HG03025 (cell line): ENCODE data around the gene RNASEH2A.
A peak's percentile ranks its signal among the peaks of the same experiment; 100 is the strongest.

ENCODE experiments used
- ATAC-seq: cut with Tn5 transposase; IDR thresholded peaks from one replicate; pipeline ENCODE4 v1.9.1; 2021; ENCODE audit warnings: mild to moderate bottlenecking, moderate library complexity; ENCODE audit not compliant: unreplicated experiment, low FRiP score

Gene RNASEH2A

GRCh38 chr19:12782424-12783290 lies 23.7 kb upstream of the RNASEH2A start:
- ATAC-seq, result peak; percentile 36

- no peak for ATAC-seq
Measured at GRCh38 chr19:12783291-12783848, 23.0 kb upstream of the RNASEH2A start.

GRCh38 chr19:12783849-12784393 lies 22.5 kb upstream of the RNASEH2A start:
- ATAC-seq, result no peak

GRCh38 chr19:12784394-12784870 lies 22.0 kb upstream of the RNASEH2A start:
- no peak for ATAC-seq

- ATAC-seq, result no peak
Measured at GRCh38 chr19:12784871-12785430, 21.4 kb upstream of the RNASEH2A start.

- no peak for ATAC-seq
Measured at GRCh38 chr19:12785431-12786031, 20.9 kb upstream of the RNASEH2A start.

- no peak for ATAC-seq
Measured at GRCh38 chr19:12786141-12786870, 20.1 kb upstream of the RNASEH2A start.

GRCh38 chr19:12786952-12787351 lies 19.4 kb upstream of the RNASEH2A start:
- ATAC-seq, result no peak

- ATAC-seq, result no peak
Measured at GRCh38 chr19:12787458-12787857, 18.9 kb upstream of the RNASEH2A start.

GRCh38 chr19:12788042-12788681 lies 18.2 kb upstream of the RNASEH2A start:
- no peak for ATAC-seq

GRCh38 chr19:12788682-12789097 lies 17.7 kb upstream of the RNASEH2A start:
- ATAC-seq, result no peak

- no peak for ATAC-seq
Measured at GRCh38 chr19:12789098-12789903, 17.1 kb upstream of the RNASEH2A start.

GRCh38 chr19:12789904-12790619 lies 16.3 kb upstream of the RNASEH2A start:
- ATAC-seq, result peak; percentile 32

GRCh38 chr19:12790628-12791344 lies 15.6 kb upstream of the RNASEH2A start:
- no peak for ATAC-seq

- peak; percentile 25 for ATAC-seq
Measured at GRCh38 chr19:12791345-12792050, 14.9 kb upstream of the RNASEH2A start, which contains the start of gene JUNB. JUNB (plus strand) TSS chr19:12791486; CDS start chr19:12791772, 286 bp downstream.

GRCh38 chr19:12792051-12792852 lies 14.1 kb upstream of the RNASEH2A start:
- ATAC-seq, result no peak
